ENCODE measurements around the gene SEC16A.

Gene SEC16A

DNA sequence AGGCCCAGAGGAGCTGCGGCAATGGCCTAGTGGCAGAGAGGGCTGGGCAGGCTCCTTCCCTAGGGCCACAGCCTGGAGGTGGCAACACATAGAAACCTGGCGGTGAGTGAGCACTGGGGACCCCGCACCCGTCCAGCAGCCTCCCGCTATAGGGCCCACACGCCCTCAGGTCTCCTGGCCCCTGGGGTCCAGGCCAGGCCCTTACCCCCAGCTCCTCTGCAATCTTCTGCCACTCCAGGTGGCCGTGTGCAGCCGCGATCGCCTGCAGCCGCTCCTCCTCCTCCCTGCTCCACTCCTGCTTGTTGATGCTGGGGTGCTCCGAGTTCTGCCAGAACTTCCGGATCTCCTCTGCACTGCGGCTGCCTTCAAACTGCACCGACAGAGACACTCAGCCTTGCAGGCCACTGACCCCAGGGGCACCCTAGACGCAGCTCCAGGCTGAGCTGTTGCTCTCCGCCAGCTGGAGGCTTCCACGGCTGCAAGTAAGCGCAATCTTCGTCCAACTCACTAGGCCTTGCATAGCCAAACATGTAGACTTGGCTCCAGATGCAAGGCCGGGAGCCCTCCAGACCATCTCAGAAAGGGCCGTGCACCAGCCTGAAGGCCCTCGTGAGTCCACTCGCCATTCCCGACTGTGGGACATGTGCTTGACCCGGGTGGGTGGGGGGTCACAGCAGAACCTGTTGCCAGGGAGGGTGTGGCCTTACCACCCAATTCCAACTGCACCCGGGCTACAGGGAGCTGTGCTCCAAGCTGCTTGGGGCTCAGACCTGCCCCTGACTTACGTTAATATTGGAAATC is 90.9 kb downstream of the SEC16A start:
- DNase-seq: no peak
- H3K4me3 ChIP-seq (ENCODE audit: low read depth, low read length): no peak overlapping the region
- TF ChIP-seq, protein P1, sequence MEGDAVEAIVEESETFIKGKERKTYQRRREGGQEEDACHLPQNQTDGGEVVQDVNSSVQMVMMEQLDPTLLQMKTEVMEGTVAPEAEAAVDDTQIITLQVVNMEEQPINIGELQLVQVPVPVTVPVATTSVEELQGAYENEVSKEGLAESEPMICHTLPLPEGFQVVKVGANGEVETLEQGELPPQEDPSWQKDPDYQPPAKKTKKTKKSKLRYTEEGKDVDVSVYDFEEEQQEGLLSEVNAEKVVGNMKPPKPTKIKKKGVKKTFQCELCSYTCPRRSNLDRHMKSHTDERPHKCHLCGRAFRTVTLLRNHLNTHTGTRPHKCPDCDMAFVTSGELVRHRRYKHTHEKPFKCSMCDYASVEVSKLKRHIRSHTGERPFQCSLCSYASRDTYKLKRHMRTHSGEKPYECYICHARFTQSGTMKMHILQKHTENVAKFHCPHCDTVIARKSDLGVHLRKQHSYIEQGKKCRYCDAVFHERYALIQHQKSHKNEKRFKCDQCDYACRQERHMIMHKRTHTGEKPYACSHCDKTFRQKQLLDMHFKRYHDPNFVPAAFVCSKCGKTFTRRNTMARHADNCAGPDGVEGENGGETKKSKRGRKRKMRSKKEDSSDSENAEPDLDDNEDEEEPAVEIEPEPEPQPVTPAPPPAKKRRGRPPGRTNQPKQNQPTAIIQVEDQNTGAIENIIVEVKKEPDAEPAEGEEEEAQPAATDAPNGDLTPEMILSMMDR (IDR thresholded peaks at IDR 0.05; ENCODE audit: low read depth, low read length): no peak
- H3K36me3 ChIP-seq: peaks cover 89% of the 10 kb centered on the region
- no peaks in the 10 kb centered on the region for H3K9me3 ChIP-seq (ENCODE audit: severe bottlenecking)
- H3K27me3 ChIP-seq (ENCODE audit: insufficient read depth, low read depth, severe bottlenecking): no peaks in the 10 kb centered on the region
- H3K27ac ChIP-seq: no peak overlapping the region

Data from WERI-Rb-1 (cell line).